K562 (cell line): ENCODE results near the gene AOC3. TPM values are rescaled to one million over a fixed set of nuclear protein-coding genes. Genes with fewer than 3 reads are reported as not detected.
A peak's percentile ranks its signal among the peaks of the same experiment; 100 is the strongest.
"Not testable (repeated sequence)": the region's sequence is repeated elsewhere in the genome, so short reads cannot be mapped to it uniquely, and the experiment has no call there.

Experiments
- ATAC-seq: fragments of 200-7000 bp; cut with Tn5 transposase; 3 replicates; pipeline ENCODE4 v1.9.1; 2020; ENCODE audit warnings: moderate library complexity
- BruUV-seq: library from RNA; stranded (reverse); fragments of 400-500 nt; replicated peaks from 2 replicates; lab custom pipeline; 2021; lab: Mats Ljungman, UMichigan
- CTCF ChIA-PET: fragments of 300-600 bp; formaldehyde crosslinking; extraction: SDS; loops from one replicate; lab custom pipeline; 2021; ENCODE audit warnings: low intra/inter-chr PET ratio; lab: Yijun Ruan, JAX
- POLR2A ChIA-PET: fragments of 300-600, 350-650 bp; sonication (Branson Sonifier 250); formaldehyde crosslinking; extraction: SDS; loops from one replicate; lab custom pipeline; 2021; ENCODE audit warnings: antibody characterized with exemption, inconsistent platforms; lab: Yijun Ruan, JAX
- DNase-seq, 4 experiments: peaks; one replicate each; pipeline versions ENCODE4 v3.0.0 to v3.0.0-alpha.2; 2011 to 2018; ENCODE audit warnings: low spot score in 3 of 4, mixed read lengths in 3 of 4; ENCODE audit errors: extremely low read depth in 1 of 4
- FAIRE-seq: peaks from 2 replicates; lab custom pipeline; 2011; peaks lifted over from hg19 to GRCh38; lab: Jason Lieb, UNC
- H2AFZ ChIP-seq: 2 replicates; pipeline ENCODE4 v1.6.0; 2011; ENCODE audit warnings: low read depth, low read length, control low read depth, inconsistent platforms
- H3K27ac ChIP-seq: fragments of 200-600 bp; 3 replicates; pipeline ENCODE4 v1.8.0; 2011; ENCODE audit warnings: low read depth, mild to moderate bottlenecking, control low read depth, inconsistent platforms, low read length, moderate library complexity, mixed read lengths; ENCODE audit errors: extremely low read depth
- H3K27me3 ChIP-seq, 2 experiments: fragments of 300-600 bp in 1 of 2; 2 replicates in 1 of 2; 3 replicates in 1 of 2; pipeline versions ENCODE4 v1.6.0 to v1.8.0; 2011; ENCODE audit warnings: inconsistent platforms in 2 of 2, low read length in 2 of 2, mild to moderate bottlenecking in 1 of 2, mixed read lengths in 1 of 2, moderate library complexity in 1 of 2; ENCODE audit not compliant: control insufficient read depth in 2 of 2, insufficient read depth in 2 of 2
- H3K36me3 ChIP-seq: fragments of 300-600 bp; 3 replicates; pipeline ENCODE4 v1.8.0; 2011; ENCODE audit warnings: mild to moderate bottlenecking, low read length, inconsistent platforms; ENCODE audit not compliant: control insufficient read depth, insufficient read depth
- H3K4me1 ChIP-seq, 2 experiments: fragments of 200-600 bp in 1 of 2; replicated peaks in 1 of 2; 2 replicates in 1 of 2; 3 replicates in 1 of 2; pipeline versions ENCODE4 v1.5.1 to v1.8.0; 2011; ENCODE audit warnings: inconsistent platforms in 2 of 2, low read length in 2 of 2, mild to moderate bottlenecking in 1 of 2, mixed read lengths in 1 of 2, moderate library complexity in 1 of 2; ENCODE audit not compliant: control insufficient read depth in 2 of 2, insufficient read depth in 2 of 2
- H3K4me2 ChIP-seq: 2 replicates; pipeline ENCODE4 v1.6.1; 2011; ENCODE audit warnings: low read length, control low read depth, inconsistent platforms, mixed read lengths; ENCODE audit not compliant: insufficient read depth
- H3K4me3 ChIP-seq: fragments of 200-600 bp; sonication (generic), shearing (Covaris generic); 2 replicates; pipeline ENCODE4 v1.5.1; 2016; ENCODE audit warnings: control low read depth, inconsistent platforms
- H3K79me2 ChIP-seq: fragments of 200-600 bp; 3 replicates; pipeline ENCODE4 v1.8.0; 2011; ENCODE audit warnings: low read length, inconsistent platforms; ENCODE audit not compliant: control insufficient read depth, insufficient read depth
- H3K9ac ChIP-seq, 2 experiments: 2 replicates each; pipeline versions ENCODE4 v1.6.0 to v1.6.1; 2011; ENCODE audit warnings: low read depth in 2 of 2, low read length in 2 of 2, control low read depth in 1 of 2, inconsistent platforms in 1 of 2, mild to moderate bottlenecking in 1 of 2, mixed read lengths in 1 of 2; ENCODE audit not compliant: insufficient read depth in 1 of 2
- H3K9me1 ChIP-seq: one replicate; pipeline ENCODE4 v1.6.0; 2011; ENCODE audit warnings: inconsistent platforms, mild to moderate bottlenecking, low read length, moderate library complexity; ENCODE audit not compliant: control insufficient read depth, insufficient read depth
- H3K9me3 ChIP-seq: replicated peaks from 2 replicates; pipeline ENCODE4 v1.5.1; 2011; ENCODE audit warnings: low read depth, low read length, inconsistent platforms; ENCODE audit not compliant: control insufficient read depth, insufficient read depth
- H4K20me1 ChIP-seq: replicated peaks from 2 replicates; pipeline ENCODE4 v1.6.1; 2011; ENCODE audit warnings: low read length, inconsistent platforms, mixed read lengths; ENCODE audit not compliant: control insufficient read depth, insufficient read depth
- ESRRA ChIP-seq: fragments of 450-650 bp; IDR thresholded peaks from 2 replicates; pipeline ENCODE4 v1.6.1; 2014; ENCODE audit warnings: low read depth, mild to moderate bottlenecking, moderate library complexity, borderline replicate concordance
- WGBS: fragments of 100-300 bp; shearing (Covaris generic); methylation state at CpG from one replicate; pipeline ENCODE4 v1.1.6; 2016; ENCODE audit warnings: low coverage, mixed read lengths; ENCODE audit not compliant: insufficient coverage; ENCODE audit errors: missing lambda C conversion rate; 5-methylcytosine and 5-hydroxymethylcytosine counted together
- in situ Hi-C: fragments of 300-500 bp; cut with MboI; formaldehyde crosslinking; loops from 4 replicates; pipeline ENCODE4 v1.15.0; 2018; ENCODE audit warnings: inconsistent platforms, mixed read lengths
- intact Hi-C: fragments of 100-400 bp; cut with micrococcal nuclease; formaldehyde crosslinking; loops from 2 replicates; pipeline ENCODE4 v1.14.2; 2022
- polyA plus RNA-seq, 8 experiments: library from polyadenylated mRNA; depleted of rRNA in 4 of 8; stranded (reverse) in 5 of 8; unstranded in 3 of 8; fragments of >200 nt; fragmentation: Nextera tagmentation in 2 of 8; fragmentation: Illumina TruSeq in 1 of 8; extraction: Ambion mirVana in 2 of 8; extraction: Trizol in 1 of 8; gene quantifications; 2 replicates each; pipeline versions ENCODE4 v1.2.1 to v1.2.3, GENCODE V29; 2011 to 2014; ENCODE audit warnings: inconsistent platforms in 1 of 8, missing spikeins in 1 of 8
- total RNA-seq, 7 experiments: library from RNA; depleted of rRNA in 6 of 7; stranded (reverse); fragments of >200 nt in 6 of 7; fragmentation: Illumina TruSeq in 2 of 7; extraction: Trizol in 2 of 7; gene quantifications; 2 replicates each; pipeline versions ENCODE4 v1.2.1 to v1.2.3, GENCODE V29; 2011 to 2021; ENCODE audit warnings: low replicate concordance in 1 of 7
- TF ChIP-seq, protein P1 (sequence below): fragments of 450-650 bp; formaldehyde crosslinking; IDR thresholded peaks from 2 replicates; pipeline ENCODE4 v1.4.0; 2020; ENCODE audit warnings: mild to moderate bottlenecking, mixed read lengths

Gene AOC3
- total and polyA plus RNA-seq, 9 of the 15 experiments (the other 6 are each of a cell fraction or from before 2014, with no cell fraction given), result 0.09 to 0.42 (median 0.22) TPM; not detected in 3

DNA sequence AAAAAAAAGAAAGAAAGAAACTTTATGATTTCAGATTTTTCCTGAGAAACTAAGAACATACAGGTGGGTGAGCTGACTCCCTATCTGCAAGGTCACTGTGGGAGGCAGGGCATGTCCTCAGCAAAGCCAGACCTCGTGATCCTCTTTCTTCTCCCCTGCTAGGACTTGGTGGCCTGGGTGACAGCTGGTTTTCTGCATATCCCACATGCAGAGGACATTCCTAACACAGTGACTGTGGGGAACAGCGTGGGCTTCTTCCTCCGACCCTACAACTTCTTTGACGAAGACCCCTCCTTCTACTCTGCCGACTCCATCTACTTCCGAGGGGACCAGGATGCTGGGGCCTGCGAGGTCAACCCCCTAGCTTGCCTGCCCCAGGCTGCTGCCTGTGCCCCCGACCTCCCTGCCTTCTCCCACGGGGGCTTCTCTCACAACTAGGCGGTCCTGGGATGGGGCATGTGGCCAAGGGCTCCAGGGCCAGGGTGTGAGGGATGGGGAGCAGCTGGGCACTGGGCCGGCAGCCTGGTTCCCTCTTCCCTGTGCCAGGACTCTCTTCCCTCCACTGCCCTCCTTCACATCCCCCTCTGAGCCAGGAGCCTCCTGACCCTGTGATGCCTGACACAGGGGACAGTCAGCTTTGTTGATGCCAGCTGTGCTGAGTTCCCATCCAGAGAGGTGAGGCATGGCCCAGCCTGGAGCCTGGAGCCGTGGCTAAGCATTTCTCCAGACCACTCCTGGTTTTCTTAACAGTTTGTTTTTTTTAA, 23.1 kb downstream of the AOC3 start:
- H3K9me1 ChIP-seq, intact Hi-C loops, BruUV-seq, DNase-seq, H3K9me3 ChIP-seq, H4K20me1 ChIP-seq, FAIRE-seq, ATAC-seq, H2AFZ ChIP-seq, H3K4me2 ChIP-seq, H3K79me2 ChIP-seq, H3K27ac ChIP-seq, CTCF ChIA-PET, H3K4me3 ChIP-seq, POLR2A ChIA-PET, in situ Hi-C loops, H3K9ac ChIP-seq, H3K36me3 ChIP-seq: not testable (repeated sequence)
- H3K4me1 ChIP-seq, result peaks cover 2 to 17% of the 10 kb centered on the region in 2 experiments; a peak in 2 of 5 replicates
- H3K27me3 ChIP-seq, result peaks cover 23 to 34% of the 10 kb centered on the region in 2 experiments
- TF ChIP-seq ESRRA, result 0 out of 2 replicates have a peak, but pooled peaks have one; percentile 18
- TF ChIP-seq, protein P1, sequence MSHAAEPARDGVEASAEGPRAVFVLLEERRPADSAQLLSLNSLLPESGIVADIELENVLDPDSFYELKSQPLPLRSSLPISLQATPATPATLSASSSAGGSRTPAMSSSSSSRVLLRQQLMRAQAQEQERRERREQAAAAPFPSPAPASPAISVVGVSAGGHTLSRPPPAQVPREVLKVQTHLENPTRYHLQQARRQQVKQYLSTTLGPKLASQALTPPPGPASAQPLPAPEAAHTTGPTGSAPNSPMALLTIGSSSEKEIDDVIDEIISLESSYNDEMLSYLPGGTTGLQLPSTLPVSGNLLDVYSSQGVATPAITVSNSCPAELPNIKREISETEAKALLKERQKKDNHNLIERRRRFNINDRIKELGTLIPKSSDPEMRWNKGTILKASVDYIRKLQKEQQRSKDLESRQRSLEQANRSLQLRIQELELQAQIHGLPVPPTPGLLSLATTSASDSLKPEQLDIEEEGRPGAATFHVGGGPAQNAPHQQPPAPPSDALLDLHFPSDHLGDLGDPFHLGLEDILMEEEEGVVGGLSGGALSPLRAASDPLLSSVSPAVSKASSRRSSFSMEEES (CRISPR knock-in tag), result 0 out of 2 replicates have a peak, but pooled peaks have one; percentile 13
- WGBS, result 5% methylated on average over 6 of the region's 12 CpGs
